ENCODE results near the gene HOMER1.

GRCh38 chr5:79516986-79517385, 3.1 kb upstream of the HOMER1 start:
- TF ChIP-seq CTCF (IDR thresholded peaks at IDR 0.05; ENCODE audit: low read depth, low read length) (no peak), POLR2A (IDR thresholded peaks at IDR 0.05; ENCODE audit: extremely low read depth, insufficient read length) (no peak)
